Ovary (tissue), 3 donors: ENCODE measurements around the gene COMMD2.

Source experiments
- EP300 ChIP-seq: sonication (generic); formaldehyde crosslinking; IDR thresholded peaks from one replicate; pipeline ENCODE4 v1.6.1; 2017; ENCODE audit warnings: antibody characterized with exemption
- TF ChIP-seq, protein P1 (sequence below), 3 donors: fragments of 450-650 bp in 2 of 3; fragments of 200-600 bp in 1 of 3; IDR thresholded peaks; one replicate each; pipeline versions ENCODE4 v1.5.1 to v1.8.0; 2016 to 2022; ENCODE audit warnings: antibody characterized with exemption in 3 of 3, mild to moderate bottlenecking in 1 of 3
- donor health status: DM: no; HTN: no; CAD: no.

DNA sequence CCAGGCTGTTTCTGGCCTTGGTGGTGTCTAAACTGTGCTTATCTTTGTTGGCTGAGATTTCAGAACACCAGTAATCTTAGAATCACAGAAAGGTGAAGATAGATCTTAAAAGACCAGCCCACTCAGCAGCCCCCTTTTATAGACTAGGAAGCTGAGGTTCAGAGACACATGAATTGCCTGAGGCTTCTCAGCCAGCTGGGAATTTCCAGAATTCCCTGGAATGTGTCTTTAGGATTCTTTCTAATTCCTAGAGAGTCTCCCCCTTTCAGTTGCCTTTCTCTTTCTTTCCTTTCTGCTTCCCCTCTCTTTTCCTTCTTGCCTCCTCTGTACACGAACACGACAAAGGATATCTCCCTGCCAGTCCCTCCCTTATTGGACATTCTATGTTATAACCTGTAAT is 20.6 kb upstream of the COMMD2 start:
- TF ChIP-seq, protein P1, sequence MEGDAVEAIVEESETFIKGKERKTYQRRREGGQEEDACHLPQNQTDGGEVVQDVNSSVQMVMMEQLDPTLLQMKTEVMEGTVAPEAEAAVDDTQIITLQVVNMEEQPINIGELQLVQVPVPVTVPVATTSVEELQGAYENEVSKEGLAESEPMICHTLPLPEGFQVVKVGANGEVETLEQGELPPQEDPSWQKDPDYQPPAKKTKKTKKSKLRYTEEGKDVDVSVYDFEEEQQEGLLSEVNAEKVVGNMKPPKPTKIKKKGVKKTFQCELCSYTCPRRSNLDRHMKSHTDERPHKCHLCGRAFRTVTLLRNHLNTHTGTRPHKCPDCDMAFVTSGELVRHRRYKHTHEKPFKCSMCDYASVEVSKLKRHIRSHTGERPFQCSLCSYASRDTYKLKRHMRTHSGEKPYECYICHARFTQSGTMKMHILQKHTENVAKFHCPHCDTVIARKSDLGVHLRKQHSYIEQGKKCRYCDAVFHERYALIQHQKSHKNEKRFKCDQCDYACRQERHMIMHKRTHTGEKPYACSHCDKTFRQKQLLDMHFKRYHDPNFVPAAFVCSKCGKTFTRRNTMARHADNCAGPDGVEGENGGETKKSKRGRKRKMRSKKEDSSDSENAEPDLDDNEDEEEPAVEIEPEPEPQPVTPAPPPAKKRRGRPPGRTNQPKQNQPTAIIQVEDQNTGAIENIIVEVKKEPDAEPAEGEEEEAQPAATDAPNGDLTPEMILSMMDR (IDR thresholded peaks at IDR 0.05), result no peak
- TF ChIP-seq EP300, result no peak
